Activated CD4-positive, alpha-beta memory T cell treated with anti-CD3 and anti-CD28 coated beads, Interleukin-2, amount 10 ng/mL, durations not matched to agents 7 days and 5 days (primary cell): Measurements from ENCODE around the gene PSD. TPM values are rescaled to one million over a fixed set of nuclear protein-coding genes. Genes with fewer than 3 reads are reported as not detected.

Experiments
- CTCF ChIA-PET: fragments of 350-600 bp; sonication (Branson Sonifier 250); formaldehyde crosslinking; loops from one replicate; lab custom pipeline; 2021; ENCODE audit warnings: antibody characterized with exemption, inconsistent platforms; lab: Charles Lee
- POLR2A ChIA-PET: fragments of 350-600 bp; sonication (Branson Sonifier 250); formaldehyde crosslinking; loops from one replicate; lab custom pipeline; 2021; ENCODE audit warnings: antibody characterized with exemption; lab: Charles Lee
- DNase-seq: peaks from one replicate; pipeline ENCODE4 v3.0.0-alpha.2; 2020
- H3K27ac Mint-ChIP-seq: one replicate; pipeline ENCODE4 v1.8.0; 2021; ENCODE audit warnings: mild to moderate bottlenecking, mixed read lengths
- H3K27me3 Mint-ChIP-seq: one replicate; pipeline ENCODE4 v1.8.0; 2021; ENCODE audit warnings: mixed read lengths
- H3K36me3 Mint-ChIP-seq: one replicate; pipeline ENCODE4 v1.8.0; 2021; ENCODE audit warnings: low read depth, mixed read lengths
- H3K4me1 Mint-ChIP-seq: one replicate; pipeline ENCODE4 v1.8.0; 2021; ENCODE audit warnings: mixed read lengths
- H3K4me3 Mint-ChIP-seq: one replicate; pipeline ENCODE4 v1.8.0; 2021; ENCODE audit warnings: mild to moderate bottlenecking, mixed read lengths
- H3K9me3 Mint-ChIP-seq: one replicate; pipeline ENCODE4 v1.8.0; 2021; ENCODE audit warnings: mixed read lengths
- total RNA-seq, 2 experiments: library from RNA; stranded (reverse); gene quantifications; one replicate each; pipeline ENCODE4 v1.2.3, GENCODE V29; 2021

Gene PSD
- total RNA-seq, 2 experiments from 2014 or later = 1.4 TPM

- DNase-seq = no peak
- Mint-ChIP-seq H3K27me3 (peaks cover 40% of the 10 kb centered on the region), H3K4me1 (peaks cover 27% of the 10 kb centered on the region)
Observed at GRCh38 chr10:102408131-102408727, 10.4 kb downstream of the PSD start.

GRCh38 chr10:102407425-102408130 is 11.0 kb downstream of the PSD start:
- peaks cover 40% of the 10 kb centered on the region for H3K27me3 Mint-ChIP-seq
- peaks cover 22% of the 10 kb centered on the region for H3K4me1 Mint-ChIP-seq
- no peak overlapping the region for H3K27ac Mint-ChIP-seq
- peaks cover 5% of the 10 kb centered on the region for H3K36me3 Mint-ChIP-seq
- ChIA-PET CTCF (interaction anchor here (1.0 to 1.4 kb wide), 2 partner anchors 8 to 71 kb away, joined by 3 to 5 read pairs; no protein-coding TSS in a partner anchor), POLR2A (interaction anchor here (0.8 to 1.9 kb wide), 5 partner anchors 9 to 66 kb away, joined by 3 to 11 read pairs (median 3); partner anchors contain the start of gene FBXL15)
- no peaks in the 10 kb centered on the region for H3K9me3 Mint-ChIP-seq
- no peak for DNase-seq
- no peak overlapping the region for H3K4me3 Mint-ChIP-seq

More at GRCh38 chr10:102408131-102408727, 10.4 kb downstream of the PSD start:
- ChIA-PET POLR2A (interaction anchor here (1.1 to 1.9 kb wide), 2 partner anchors 10 to 42 kb away, joined by 3 to 11 read pairs; no protein-coding TSS in a partner anchor), CTCF (interaction anchor here (1.0 kb wide), 1 partner anchor 9 kb away, joined by 3 read pairs; no protein-coding TSS in a partner anchor)
- H3K27ac Mint-ChIP-seq = no peak overlapping the region
- peaks cover 5% of the 10 kb centered on the region for H3K36me3 Mint-ChIP-seq
- H3K4me3 Mint-ChIP-seq = peak overlapping the region; percentile 40
- no peaks in the 10 kb centered on the region for H3K9me3 Mint-ChIP-seq

GRCh38 chr10:102406815-102407214 is 11.8 kb downstream of the PSD start:
- Mint-ChIP-seq H3K4me3 (no peak overlapping the region), H3K4me1 (peaks cover 20% of the 10 kb centered on the region), H3K27me3 (peaks cover 38% of the 10 kb centered on the region), H3K27ac (no peak overlapping the region), H3K9me3 (no peaks in the 10 kb centered on the region), H3K36me3 (peaks cover 12% of the 10 kb centered on the region)
- CTCF ChIA-PET = interaction anchor here (1.4 kb wide), 1 partner anchor 72 kb away, joined by 5 read pairs; no protein-coding TSS in a partner anchor
- POLR2A ChIA-PET = interaction anchor here (0.8 to 1.9 kb wide), 5 partner anchors 8 to 67 kb away, joined by 3 to 11 read pairs (median 3); partner anchors contain the start of genes CUEDC2 and FBXL15
- DNase-seq = no peak

GRCh38 chr10:102405632-102406031 is 13.0 kb downstream of the PSD start:
- DNase-seq = no peak
- POLR2A ChIA-PET = interaction anchor here (1.0 to 1.3 kb wide), 3 partner anchors 8 to 67 kb away, joined by 3 to 6 read pairs (median 3); partner anchors contain the start of gene NFKB2
- Mint-ChIP-seq H3K4me3 (no peak overlapping the region), H3K27me3 (peaks cover 26% of the 10 kb centered on the region), H3K9me3 (no peaks in the 10 kb centered on the region), H3K4me1 (peaks cover 15% of the 10 kb centered on the region), H3K27ac (no peak overlapping the region), H3K36me3 (peaks cover 20% of the 10 kb centered on the region)
- CTCF ChIA-PET = interaction anchor here (1.0 to 1.7 kb wide), 2 partner anchors 27 to 236 kb away, joined by 3 to 5 read pairs; partner anchors contain the start of gene CUEDC2

GRCh38 chr10:102405108-102405571 is 13.4 kb downstream of the PSD start:
- no peak for DNase-seq
- CTCF ChIA-PET = interaction anchor here (1.7 kb wide), 2 partner anchors 28 to 235 kb away, joined by 4 to 5 read pairs; partner anchors contain the start of gene CUEDC2
- Mint-ChIP-seq H3K27ac (no peak overlapping the region), H3K27me3 (peaks cover 24% of the 10 kb centered on the region), H3K4me3 (no peak overlapping the region), H3K4me1 (peaks cover 19% of the 10 kb centered on the region), H3K9me3 (no peaks in the 10 kb centered on the region), H3K36me3 (peaks cover 25% of the 10 kb centered on the region)
- POLR2A ChIA-PET = interaction anchor here (0.9 to 1.3 kb wide), 8 partner anchors 8 to 178 kb away, joined by 3 to 6 read pairs (median 3); partner anchors contain the start of genes FBXL15 and NFKB2

GRCh38 chr10:102404361-102405107 is 14.1 kb downstream of the PSD start:
- no peak overlapping the region for H3K27ac Mint-ChIP-seq
- no peak for DNase-seq
- ChIA-PET POLR2A (interaction anchor here (0.7 to 1.9 kb wide), 12 partner anchors 8 to 233 kb away, joined by 3 to 6 read pairs (median 4); partner anchors contain the start of genes C10orf95, FBXL15 and NFKB2), CTCF (interaction anchor here (0.7 to 2.2 kb wide), 12 partner anchors 11 to 238 kb away, joined by 3 to 17 read pairs (median 4); partner anchors contain the start of genes CUEDC2 and FBXL15)
- H3K4me3 Mint-ChIP-seq = no peak overlapping the region
- H3K27me3 Mint-ChIP-seq = peaks cover 18% of the 10 kb centered on the region
- H3K9me3 Mint-ChIP-seq = no peaks in the 10 kb centered on the region
- peaks cover 19% of the 10 kb centered on the region for H3K4me1 Mint-ChIP-seq
- peaks cover 27% of the 10 kb centered on the region for H3K36me3 Mint-ChIP-seq

GRCh38 chr10:102403115-102403514 is 15.5 kb downstream of the PSD start:
- Mint-ChIP-seq H3K36me3 (peaks cover 34% of the 10 kb centered on the region), H3K4me3 (no peak overlapping the region), H3K4me1 (peaks cover 23% of the 10 kb centered on the region), H3K27me3 (peaks cover 11% of the 10 kb centered on the region), H3K9me3 (no peaks in the 10 kb centered on the region), H3K27ac (no peak overlapping the region)
- ChIA-PET POLR2A (interaction anchor here (1.2 to 2.2 kb wide), 4 partner anchors 10 to 48 kb away, joined by 3 to 8 read pairs (median 4); partner anchors contain the start of genes C10orf95 and FBXL15), CTCF (interaction anchor here (0.6 to 2.2 kb wide), 15 partner anchors 8 to 396 kb away, joined by 3 to 17 read pairs (median 4); partner anchors contain the start of genes CUEDC2, FBXL15 and NFKB2)
- no peak for DNase-seq

- H3K9me3 Mint-ChIP-seq = no peaks in the 10 kb centered on the region
- no peak overlapping the region for H3K4me3 Mint-ChIP-seq
- no peak for DNase-seq
- ChIA-PET CTCF (interaction anchor here (1.4 to 10.7 kb wide), 4 partner anchors 8 to 173 kb away, joined by 5 to 199 read pairs (median 13); partner anchors contain the start of genes ELOVL3, FBXL15 and NFKB2), POLR2A (interaction anchor here (1.5 to 2.2 kb wide), 3 partner anchors 10 to 49 kb away, joined by 4 to 8 read pairs (median 5); partner anchors contain the start of genes C10orf95 and FBXL15)
- peaks cover 41% of the 10 kb centered on the region for H3K36me3 Mint-ChIP-seq
- H3K27ac Mint-ChIP-seq = no peak overlapping the region
- peaks cover 5% of the 10 kb centered on the region for H3K27me3 Mint-ChIP-seq
- H3K4me1 Mint-ChIP-seq = peaks cover 27% of the 10 kb centered on the region
Observed at GRCh38 chr10:102402512-102402896, 16.1 kb downstream of the PSD start.

- Mint-ChIP-seq H3K27ac (no peak overlapping the region), H3K4me3 (no peak overlapping the region), H3K4me1 (peaks cover 32% of the 10 kb centered on the region), H3K27me3 (peaks cover 2% of the 10 kb centered on the region), H3K9me3 (no peaks in the 10 kb centered on the region), H3K36me3 (peaks cover 46% of the 10 kb centered on the region)
- POLR2A ChIA-PET = interaction anchor here (2.2 kb wide), 1 partner anchor 19 kb away, joined by 8 read pairs; the partner anchor contains the start of gene FBXL15
- CTCF ChIA-PET = interaction anchor here (10.7 kb wide), 1 partner anchor 172 kb away, joined by 199 read pairs; the partner anchor contains the start of gene ELOVL3
- DNase-seq = no peak
Observed at GRCh38 chr10:102401735-102402511, 16.7 kb downstream of the PSD start.

- no peak overlapping the region for H3K4me3 Mint-ChIP-seq
- ChIA-PET CTCF (interaction anchor here (0.6 to 10.7 kb wide), 3 partner anchors 16 to 172 kb away, joined by 3 to 199 read pairs (median 22); partner anchors contain the start of gene ELOVL3), POLR2A (no interaction called here)
- no peaks in the 10 kb centered on the region for H3K9me3 Mint-ChIP-seq
- no peaks in the 10 kb centered on the region for H3K27me3 Mint-ChIP-seq
- peaks cover 38% of the 10 kb centered on the region for H3K4me1 Mint-ChIP-seq
- DNase-seq = no peak
- no peak overlapping the region for H3K27ac Mint-ChIP-seq
- H3K36me3 Mint-ChIP-seq = peaks cover 53% of the 10 kb centered on the region
Observed at GRCh38 chr10:102401342-102401654, 17.3 kb downstream of the PSD start.
